Right lung (tissue), 5 donors: ENCODE measurements around the gene ASTN2. TPM values are rescaled to one million over a fixed set of nuclear protein-coding genes. Genes with fewer than 3 reads are reported as not detected.

Experiments used
- DNase-seq, 2 donors: peaks; one replicate each; pipeline ENCODE4 v3.0.0-alpha.2; 2013
- polyA plus RNA-seq, 5 donors: library from polyadenylated mRNA; unstranded; fragments of 120-200 nt; gene quantifications; one replicate each; pipeline versions ENCODE4 v1.2.1 to v1.2.3, GENCODE V29; 2013; ENCODE audit warnings: inconsistent platforms in 1 of 5, low replicate concordance in 1 of 5; ENCODE audit not compliant: insufficient read length in 5 of 5, insufficient read depth in 1 of 5

ASTN2 gene
- polyA plus RNA-seq, 5 donors: 4.4 to 5.2 (median 4.8) TPM

DNA sequence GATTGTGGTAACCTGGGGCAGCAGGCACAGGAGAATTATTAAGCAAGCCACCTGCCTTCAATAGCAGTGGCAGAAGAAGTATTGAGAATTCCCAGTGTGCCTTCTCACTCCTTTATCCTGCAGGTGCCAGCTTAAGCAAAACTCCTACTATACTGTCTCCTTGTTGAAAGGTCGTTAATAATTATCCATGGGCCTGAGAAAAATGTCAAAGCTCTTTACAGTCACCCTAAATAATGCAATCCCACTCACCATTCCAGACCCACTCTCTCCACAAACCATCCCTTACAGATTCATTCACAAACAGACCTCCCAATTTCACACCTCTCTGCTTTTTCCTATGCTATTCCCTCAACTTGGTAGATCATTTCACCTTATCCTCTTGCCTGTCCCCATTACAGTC, 889.2 kb downstream of the ASTN2 start:
- no peak for DNase-seq

DNA sequence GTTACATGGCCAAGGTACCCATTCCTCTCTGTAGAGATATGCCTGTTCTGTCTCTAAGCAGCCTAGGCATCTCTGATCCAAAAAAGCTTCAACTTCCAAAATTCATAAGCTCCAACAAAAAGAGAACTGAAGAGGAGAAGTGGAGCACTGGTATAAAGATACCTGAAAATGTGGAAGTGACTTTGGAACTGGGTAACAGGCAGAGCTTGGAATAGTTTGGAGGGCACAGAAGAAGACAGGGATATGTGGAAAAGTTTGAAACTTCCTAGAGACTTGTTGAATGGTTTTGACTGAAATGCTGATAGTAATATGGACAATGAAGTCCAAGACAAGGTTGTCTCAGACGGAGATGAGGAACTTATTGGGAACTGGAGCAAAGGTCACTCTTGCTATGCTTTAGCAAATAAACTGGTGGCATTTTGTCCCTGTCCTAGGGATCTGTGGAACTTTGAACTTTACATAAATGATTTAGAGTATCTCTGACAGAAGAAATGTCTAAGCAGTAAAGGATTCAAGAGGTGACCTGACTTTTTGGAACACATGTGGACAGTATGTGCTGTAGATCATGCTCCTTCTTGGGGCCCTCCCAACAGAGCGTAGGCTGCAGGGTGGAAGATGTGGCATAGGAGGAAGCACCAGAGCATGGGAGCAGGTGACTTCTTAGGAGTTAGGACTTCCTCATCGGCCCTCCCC, 889.9 kb downstream of the ASTN2 start:
- DNase-seq: no peak

DNA sequence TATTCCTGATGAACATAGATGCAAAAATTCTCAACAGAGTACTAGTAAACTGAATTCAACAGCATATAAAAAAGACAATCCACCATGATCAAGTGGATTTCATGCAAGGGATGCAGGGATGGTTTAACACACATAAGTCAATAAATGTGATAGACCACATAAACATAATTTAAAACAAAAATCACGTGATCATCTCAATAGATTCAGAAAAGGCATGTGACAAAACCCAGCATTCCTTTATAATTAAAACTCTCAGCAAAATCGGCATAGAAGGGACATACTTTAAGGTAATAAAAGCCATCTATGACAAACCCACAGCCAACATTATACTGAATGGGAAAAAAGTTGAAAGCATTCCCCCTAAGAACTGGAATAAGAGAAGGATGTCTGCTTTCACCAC, 894.6 kb downstream of the ASTN2 start:
- DNase-seq: no peak

DNA sequence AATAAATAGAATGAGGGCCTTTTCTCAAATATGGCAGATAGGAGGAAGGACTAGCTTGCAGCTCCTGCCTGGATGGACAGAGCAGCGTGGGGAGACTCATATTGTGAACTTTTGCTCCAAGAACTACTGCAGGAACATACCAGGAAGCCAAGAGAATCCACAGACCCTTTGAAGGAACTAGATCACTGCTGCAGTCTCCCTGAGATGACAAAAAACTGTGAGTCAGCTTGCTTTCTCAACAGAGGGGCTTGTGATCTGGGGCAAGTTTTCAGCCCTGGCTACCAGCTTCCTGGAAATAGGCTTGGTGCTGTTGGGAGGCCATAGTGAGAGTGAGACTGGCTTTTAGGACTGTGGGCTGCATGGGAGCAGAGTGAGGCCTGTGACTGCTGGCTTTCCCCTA, 898.4 kb downstream of the ASTN2 start:
- no peak for DNase-seq

DNA sequence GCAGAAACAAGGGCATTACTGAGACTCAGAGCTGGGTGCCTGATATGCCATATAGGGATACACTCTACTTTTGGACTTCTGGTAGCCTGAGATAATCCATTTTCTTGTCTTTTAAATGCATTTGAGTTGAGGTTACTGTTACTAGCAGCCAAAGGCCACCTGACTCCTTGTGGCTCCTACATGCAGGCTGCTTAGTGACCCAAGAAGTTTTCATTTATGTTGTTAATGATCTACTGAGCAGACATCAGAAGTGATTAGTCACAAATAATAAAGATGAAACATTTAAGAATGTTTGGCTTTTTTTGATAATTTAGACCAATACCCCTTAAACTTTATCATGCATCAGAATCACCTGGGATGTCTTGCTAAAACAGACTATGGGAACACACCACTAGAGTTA, 899.3 kb downstream of the ASTN2 start:
- DNase-seq: no peak

DNA sequence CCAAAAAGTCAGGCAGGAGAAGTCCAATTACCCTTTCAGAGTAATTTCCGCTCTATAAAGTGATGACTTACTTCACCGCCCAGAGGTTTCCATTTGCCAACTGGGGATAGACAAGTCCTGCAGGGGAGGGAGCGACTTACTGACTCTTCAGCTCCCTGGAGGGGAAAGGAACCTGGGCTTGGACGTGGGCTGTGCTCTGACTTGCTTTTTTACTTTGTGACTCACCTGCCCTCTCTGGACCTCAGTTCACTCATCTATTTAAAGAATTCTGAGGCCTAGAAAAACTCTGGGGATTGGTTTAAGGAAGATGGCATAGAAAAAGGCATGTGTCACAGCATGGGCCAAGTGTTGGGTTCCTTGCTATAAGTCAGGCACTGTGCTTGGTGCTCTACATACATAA, 908.2 kb downstream of the ASTN2 start:
- no peak for DNase-seq

DNA sequence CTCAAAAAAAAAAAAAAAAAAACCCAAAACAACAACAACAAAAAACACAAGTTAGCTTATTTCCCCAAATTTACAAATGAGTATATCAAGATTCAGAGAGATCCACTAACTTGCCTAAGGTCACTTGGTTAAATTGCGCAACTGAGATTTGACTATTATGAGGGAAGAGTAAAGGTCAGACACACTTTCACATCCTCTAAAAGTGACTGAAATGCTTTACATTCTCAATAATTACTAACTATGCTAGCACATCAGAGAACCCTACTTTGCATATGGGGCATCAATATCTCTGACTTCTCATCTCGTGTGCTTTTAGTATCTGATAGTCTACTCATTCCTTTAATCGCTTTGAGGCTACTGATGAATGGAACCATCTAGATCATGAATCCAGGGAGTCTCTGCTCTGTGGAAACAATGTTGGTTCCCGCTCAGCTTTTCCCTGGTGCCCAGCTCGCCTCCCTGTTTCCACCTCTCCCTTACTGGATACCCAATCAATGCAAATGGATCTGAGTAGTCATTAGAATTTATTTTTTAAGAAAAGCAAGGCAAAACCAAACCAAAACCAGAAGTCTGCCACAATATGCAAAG, 909.9 kb downstream of the ASTN2 start:
- DNase-seq: no peak

DNA sequence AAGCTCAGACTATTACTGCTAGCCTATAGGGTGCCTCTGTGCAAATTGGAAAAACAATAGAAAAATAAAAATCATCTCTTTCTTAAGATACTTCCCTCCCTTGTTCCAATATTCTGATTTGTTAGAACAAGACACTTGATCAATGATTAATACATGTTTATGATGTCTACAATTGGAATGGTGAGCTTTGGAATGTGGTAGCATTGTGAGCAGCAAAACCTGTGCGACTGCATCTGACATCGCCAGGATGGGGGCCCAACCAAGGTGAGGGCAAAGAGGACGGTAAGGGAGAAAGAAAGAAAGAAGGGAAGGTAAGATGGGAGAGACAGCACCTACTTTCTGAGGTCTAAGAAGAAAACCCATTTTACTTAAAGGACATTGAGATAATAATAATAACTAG, 910.8 kb downstream of the ASTN2 start:
- no peak for DNase-seq

DNA sequence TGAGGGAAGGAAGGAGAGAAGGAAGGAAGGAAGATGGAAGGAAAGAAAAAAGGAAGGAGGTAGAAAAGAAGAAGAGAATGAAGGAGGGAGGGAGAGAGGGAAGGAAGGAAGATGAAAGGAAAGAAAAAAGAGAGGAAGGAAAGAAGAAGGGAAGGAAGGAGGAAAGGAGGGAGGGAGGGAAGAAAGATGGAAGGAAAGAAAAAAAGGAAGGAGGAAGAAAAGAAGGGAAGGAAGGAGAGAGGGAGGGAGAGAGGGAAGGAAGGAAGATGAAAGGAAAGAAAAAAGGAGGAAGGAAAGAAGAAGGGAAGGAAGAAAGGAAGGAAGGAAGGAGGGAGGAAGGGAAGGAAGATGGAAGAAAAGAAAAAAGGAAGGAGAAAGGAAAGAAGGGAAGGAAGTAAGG, 912.1 kb downstream of the ASTN2 start:
- no peak for DNase-seq

DNA sequence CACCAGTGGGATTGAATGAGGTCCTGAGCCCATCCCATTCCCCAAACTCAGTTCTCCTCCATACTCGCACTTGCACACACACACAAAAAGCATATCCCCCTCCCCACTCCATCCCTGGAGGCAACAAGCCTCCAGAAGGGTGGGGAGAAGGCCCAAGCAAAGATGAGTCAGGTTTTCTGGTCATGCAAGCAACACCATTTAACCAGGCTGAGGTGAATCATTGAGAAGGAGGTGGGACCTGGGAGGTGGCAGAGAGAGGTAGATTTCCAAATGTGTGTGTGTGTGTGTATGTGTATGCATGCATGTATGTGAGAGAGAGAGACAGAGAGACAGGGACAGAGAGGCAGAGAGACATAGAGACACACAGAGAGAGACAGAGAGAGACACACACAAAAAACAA, 913.0 kb downstream of the ASTN2 start:
- no peak for DNase-seq

DNA sequence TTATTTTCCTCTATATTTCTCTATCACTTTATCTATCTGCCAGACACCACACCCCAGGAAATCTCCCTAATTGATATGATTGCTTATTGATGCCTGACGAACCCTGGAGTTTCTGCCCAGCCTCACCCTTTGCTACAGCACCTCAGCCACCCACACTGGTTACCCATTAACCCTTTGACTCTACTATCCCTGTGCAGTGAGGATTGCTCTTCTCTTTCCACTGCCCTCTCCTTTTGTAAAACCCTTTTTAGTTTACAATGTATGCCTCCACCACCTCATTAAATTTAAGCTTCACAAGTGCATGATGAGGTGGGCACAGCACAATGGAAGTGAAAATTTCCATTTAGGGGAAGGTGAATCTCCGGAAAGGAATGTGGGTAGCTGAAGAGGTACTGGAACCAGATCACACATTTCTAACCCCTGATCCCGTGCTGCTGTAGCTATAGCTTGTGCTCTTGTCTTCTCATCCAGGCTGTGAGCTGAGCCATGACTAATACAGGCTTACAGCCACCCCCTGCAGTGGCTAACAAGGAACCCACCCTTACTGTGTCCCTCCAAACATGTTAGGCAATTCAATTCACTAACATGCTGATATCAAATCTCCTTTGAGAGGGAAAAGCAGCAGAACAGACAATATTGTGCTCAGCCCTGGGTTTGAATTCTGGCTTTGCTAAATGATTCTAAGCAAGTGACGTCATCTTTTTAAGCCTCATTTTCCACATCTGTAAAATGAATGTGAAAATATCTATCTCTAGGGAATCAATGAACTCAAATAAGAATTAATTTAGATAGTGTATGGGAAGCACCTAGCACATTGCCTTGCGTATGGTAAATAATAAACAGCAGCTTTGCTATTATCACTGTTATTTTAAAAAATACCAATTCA, 914.6 kb downstream of the ASTN2 start:
- no peak for DNase-seq

DNA sequence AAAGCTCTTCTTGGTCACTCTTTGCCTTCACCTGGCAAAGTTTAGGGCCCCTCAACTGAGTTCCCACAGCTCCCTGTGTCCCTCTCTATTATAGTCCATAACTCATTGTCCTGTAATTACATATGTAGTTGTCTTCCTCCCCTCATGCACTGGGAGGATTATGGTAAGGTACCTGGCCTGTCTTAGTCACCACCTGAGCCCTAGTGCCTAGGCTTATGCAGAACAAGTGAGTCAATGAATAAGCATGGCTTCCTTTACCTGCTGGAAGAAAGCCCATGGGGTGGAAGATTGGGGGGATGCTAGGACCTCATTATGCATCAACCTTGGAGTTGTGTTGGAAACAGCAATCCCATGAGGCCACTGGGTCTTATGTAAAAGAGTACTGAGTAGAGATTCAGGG, 915.4 kb downstream of the ASTN2 start:
- DNase-seq: no peak

DNA sequence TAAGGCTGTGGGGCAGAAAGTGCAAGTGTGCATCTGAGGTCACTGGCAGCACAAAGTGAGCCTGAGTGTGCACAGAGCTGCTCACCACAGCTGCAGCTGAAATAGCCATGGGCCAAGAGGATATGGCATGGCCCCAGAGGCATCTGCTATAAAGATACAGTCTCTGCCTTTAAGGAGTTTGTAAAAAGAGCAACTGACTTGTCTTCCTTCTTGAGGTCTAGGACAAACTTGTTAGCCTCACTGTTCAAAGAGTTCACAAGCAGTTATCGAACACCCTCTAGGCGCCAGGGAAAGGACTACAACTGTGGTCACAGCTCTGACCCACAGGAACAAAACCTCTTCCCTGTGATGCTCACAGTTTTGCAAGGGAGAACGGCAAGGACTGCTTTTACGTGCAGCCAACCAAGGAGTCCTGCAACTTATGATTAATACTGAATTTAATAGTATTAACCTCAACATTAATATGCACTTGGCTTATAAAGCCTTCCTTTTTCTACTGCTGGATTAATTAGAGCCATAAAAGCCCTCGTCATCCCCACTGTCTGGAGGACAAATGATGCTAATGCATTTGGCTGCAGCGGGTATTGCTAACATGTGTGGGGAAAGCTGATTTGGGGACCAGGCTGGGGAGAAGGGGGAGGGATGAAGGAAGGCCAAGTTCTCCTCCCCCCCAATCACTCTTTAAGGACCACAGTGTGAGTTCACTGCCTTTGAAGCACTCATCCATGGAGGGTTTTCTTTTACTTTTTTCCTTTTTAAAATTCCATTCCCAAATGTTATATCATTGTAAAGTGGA, 917.6 kb downstream of the ASTN2 start:
- DNase-seq: no peak

DNA sequence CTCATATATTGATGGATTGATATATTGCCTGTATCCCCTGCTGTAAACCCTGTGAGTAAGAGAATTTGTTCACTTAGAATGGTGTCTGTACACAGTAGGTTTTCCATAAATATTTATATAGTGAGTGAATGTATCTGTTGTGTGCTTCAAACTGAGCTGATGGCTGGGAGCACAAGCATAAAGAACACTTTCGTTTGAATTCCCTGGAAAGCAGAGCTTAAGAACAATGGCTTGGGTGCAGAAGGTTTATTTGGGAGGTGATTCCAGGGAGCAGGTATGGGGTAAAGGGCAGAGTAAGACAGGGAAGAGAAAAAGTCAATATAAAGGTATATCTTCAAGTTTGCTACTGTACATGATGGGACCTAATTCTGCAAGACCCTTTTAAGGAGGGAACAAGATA, 918.7 kb downstream of the ASTN2 start:
- DNase-seq: no peak

DNA sequence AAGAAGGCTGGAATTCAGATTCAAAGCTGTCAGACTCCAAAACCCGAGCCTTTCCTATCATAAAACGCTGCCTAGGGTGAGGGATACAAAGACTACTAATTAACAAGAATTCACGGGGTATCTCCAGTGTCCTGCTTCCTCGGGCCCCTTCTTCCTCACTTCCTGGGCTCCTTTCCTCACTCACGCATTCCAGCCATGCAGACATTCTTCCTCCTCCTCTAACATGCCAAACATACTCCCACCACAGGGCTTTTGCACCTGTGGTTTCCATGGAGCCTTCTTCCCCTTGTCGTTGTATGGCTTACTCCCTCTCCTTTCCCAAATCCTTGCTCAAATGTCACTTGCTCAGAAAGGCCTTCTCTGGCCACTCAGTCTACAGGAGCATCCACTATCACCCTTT, 919.1 kb downstream of the ASTN2 start:
- no peak for DNase-seq

DNA sequence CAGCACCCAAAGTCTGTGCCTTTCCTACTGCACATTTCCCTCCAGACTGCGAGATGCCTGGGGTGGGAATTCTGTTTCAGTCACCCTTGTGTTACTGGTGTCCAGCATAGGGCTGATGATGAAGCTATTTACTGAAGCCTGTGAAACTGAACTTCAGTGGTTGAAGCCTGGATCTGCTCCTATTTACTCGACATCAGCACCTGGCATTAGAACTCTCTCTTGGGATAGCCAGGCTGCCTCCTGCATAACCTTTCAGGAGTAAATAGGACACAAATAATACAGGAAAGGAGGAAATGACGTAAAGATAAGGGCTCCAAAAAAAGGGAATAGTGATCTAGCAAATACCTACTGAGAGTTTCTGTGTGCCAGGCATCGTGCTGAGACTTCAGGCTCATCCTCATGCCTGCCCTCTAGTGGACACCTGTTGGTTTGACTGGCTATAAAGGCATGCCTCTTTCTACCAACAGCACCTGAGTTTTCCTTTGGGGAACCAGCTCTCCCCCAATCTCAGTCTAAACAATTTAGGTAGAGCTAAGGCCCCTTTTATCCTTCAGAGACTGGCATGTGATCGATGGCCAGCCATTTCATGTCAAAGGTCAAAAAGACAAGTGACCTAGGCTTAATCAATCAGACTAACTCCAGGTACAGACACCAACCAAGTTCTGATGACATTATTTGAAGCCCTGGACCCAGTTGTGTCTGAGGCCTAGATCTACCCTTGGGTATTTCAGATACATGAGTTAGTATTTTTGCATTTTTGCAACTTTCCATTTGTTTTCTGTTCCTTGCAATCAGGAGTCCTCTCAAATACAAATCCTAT, 919.8 kb downstream of the ASTN2 start:
- DNase-seq: no peak

DNA sequence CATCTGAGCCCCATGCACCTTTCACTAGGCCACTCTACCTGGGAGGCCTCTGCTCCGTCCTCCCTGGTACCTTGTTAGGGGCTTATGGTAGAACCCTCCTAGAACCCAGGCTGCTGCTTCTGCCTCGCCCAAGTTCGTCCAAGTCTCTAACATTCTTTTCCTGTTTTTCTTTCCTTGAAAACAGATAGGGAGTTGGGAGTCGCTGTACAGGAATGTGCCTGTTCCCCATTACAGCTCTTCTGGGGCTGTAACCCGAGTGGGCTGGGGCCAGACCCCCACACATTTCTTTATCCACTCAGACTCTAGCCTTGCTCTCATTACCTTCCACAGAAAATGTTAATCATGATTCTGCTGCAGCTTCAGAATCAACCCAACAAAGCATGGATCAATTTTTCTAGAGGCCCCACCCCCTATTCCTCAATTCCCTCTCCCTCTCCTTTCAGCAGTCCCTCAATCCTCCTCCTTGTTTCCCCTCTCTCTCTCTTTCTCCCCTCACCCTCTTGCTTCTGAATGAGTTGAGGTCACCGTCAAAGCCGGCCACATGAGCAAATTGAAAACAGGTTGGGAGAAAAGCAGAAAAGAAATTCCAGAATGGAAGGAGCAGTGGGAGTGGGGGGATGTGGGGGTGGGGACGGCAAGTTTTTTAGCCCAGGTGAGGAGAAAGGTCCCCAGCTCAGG, 921.5 kb downstream of the ASTN2 start:
- DNase-seq: no peak

DNA sequence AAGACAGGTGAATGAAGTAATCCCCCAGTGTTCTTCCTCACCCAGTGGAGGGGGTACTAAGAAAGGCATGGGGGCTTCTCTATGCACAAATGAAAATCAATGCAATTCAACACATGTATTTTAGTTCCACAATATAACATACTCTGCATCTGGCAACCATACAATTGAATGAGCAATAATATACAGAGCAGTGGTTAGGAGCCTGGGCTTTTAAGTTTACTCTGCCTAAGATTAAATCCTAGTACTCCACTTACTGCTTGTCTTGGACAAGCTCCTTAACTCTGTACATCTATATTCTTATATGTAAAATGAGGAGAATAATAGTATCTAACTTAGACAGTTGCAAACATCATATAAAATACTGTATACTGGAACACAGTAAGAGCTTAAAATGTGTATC, 923.2 kb downstream of the ASTN2 start:
- no peak for DNase-seq

DNA sequence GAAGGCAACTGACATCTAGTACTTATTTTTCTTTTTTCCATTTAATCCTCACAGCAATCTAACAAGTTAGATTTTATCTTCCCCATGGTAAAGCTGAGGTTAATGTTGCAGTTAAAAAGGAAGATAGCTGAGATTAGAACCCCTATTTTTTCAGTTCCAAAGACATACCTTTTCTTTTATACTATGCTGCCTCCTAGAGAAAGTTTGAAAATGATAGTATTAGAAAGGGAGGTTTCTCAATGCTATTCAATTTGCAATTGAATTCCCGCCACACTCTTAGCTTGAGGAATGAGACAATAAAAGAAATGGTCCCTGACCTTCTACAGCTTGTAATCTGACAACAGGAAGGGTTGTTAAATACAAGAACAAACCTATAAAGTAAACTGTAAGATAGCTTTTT, 923.6 kb downstream of the ASTN2 start:
- DNase-seq: no peak

DNA sequence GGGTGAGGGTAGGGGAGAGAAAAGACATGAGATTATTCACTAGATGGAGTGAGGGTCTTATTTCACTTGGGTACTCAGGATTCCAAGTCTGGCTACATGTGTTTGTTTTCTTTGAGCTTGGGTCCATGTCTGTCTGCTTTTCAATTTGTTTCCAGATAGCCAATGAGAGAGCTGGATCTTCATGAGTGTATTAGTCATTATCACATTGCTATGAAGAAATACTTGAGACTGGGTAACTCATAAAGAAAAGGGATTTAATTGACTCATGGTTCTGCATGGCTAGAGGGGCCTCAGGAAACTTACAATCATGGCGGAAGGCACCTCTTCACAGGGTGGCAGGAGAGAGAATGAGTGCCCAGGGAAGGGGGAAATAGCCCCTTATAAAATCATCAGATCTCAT, 924.5 kb downstream of the ASTN2 start:
- no peak for DNase-seq

DNA sequence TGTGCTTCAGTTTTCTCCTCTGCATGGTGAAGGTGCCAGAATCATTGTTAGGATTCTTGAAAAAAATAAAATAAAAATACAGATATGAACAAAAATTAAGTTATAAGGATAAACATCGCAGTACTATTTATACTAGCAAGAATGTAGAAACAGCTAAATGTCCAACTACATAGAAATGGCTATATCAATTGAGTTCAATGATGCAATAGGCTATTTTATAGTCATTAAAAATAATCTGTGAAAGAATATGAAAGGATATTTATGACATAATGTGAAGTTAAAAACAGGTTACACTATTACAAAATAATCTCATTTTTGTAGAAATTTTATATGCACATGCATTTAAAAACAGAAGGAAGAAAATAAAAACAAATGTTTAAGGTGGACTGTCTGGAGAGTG, 926.5 kb downstream of the ASTN2 start:
- no peak for DNase-seq
